Adrenal gland (tissue), 5 donors: ENCODE results near the gene RAD51B.

Experiments
- POLR2A ChIP-seq, 2 donors: fragments of 450-650 bp; IDR thresholded peaks; one replicate each; pipeline ENCODE4 v1.6.1; 2017; ENCODE audit warnings: antibody characterized with exemption in 2 of 2, mild to moderate bottlenecking in 2 of 2, moderate library complexity in 1 of 2
- TF ChIP-seq, protein P1 (sequence below), 6 experiments: fragments of 450-650 bp in 4 of 6; fragments of 200-600 bp in 2 of 6; sonication (generic) in 1 of 6; IDR thresholded peaks; 1 replicate in 5 of 6; 2 replicates in 1 of 6; pipeline versions ENCODE4 v1.5.1 to v1.8.0; 2016 to 2021; ENCODE audit warnings: antibody characterized with exemption in 6 of 6, mild to moderate bottlenecking in 2 of 6, moderate library complexity in 1 of 6
- donor health status: DM: no; HTN: no; CAD: no.

DNA sequence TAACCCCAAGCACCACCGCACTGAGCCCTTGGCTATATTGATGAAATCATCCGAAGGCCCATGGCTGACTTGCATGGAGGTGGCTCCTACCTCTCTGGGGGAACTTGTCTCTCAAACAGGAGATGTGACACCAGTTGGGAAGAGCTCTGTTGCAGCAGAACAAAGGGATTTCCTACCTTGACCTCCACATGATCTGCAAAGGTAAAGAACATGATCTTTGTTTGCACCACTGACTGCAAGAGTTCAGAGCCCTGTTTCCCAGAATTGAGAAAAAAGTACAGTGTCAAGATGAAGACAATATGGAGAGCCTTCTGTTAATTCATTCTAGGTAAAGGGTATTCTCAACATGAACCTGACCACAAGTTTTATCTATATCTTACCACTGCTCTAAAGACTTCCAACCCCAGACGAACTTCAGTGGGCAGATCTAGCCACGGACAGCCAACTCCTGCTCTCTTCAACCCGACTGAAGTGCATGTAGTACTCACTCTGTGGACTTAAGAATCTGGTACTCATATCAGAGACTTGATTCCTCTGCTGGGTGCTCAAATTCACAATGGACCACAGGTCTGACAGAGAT is 35.2 kb upstream of the RAD51B start:
- TF ChIP-seq, protein P1, sequence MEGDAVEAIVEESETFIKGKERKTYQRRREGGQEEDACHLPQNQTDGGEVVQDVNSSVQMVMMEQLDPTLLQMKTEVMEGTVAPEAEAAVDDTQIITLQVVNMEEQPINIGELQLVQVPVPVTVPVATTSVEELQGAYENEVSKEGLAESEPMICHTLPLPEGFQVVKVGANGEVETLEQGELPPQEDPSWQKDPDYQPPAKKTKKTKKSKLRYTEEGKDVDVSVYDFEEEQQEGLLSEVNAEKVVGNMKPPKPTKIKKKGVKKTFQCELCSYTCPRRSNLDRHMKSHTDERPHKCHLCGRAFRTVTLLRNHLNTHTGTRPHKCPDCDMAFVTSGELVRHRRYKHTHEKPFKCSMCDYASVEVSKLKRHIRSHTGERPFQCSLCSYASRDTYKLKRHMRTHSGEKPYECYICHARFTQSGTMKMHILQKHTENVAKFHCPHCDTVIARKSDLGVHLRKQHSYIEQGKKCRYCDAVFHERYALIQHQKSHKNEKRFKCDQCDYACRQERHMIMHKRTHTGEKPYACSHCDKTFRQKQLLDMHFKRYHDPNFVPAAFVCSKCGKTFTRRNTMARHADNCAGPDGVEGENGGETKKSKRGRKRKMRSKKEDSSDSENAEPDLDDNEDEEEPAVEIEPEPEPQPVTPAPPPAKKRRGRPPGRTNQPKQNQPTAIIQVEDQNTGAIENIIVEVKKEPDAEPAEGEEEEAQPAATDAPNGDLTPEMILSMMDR (IDR thresholded peaks at IDR 0.05) = no peak
- TF ChIP-seq POLR2A (IDR thresholded peaks at IDR 0.05) = no peak
